HCT116 (cell line): Measurements from ENCODE around the gene COPS9. TPM values are rescaled to one million over a fixed set of nuclear protein-coding genes. Genes with fewer than 3 reads are reported as not detected.

Experiments used
- ATAC-seq: fragments of 200-7000 bp; cut with Tn5 transposase; 2 replicates; pipeline ENCODE4 v1.9.1; 2020; ENCODE audit warnings: mild to moderate bottlenecking, moderate library complexity
- BruUV-seq: library from RNA; stranded (reverse); fragments of 400-500 nt; replicated peaks from 2 replicates; lab custom pipeline; 2021; lab: Mats Ljungman, UMichigan
- CTCF ChIA-PET: fragments of 300-600 bp; sonication (Branson Sonifier 250); formaldehyde crosslinking; loops from one replicate; lab custom pipeline; 2021; ENCODE audit warnings: antibody characterized with exemption; lab: Charles Lee
- POLR2A ChIA-PET: fragments of 300-600, 350-600 bp; sonication (Branson Sonifier 250); formaldehyde crosslinking; loops from one replicate; lab custom pipeline; 2021; ENCODE audit warnings: antibody characterized with exemption; lab: Charles Lee
- RAD21 ChIA-PET, 2 experiments: fragments of 300-600 bp; sonication (Branson Sonifier 250); formaldehyde crosslinking; loops; one replicate each; lab custom pipeline; 2023; ENCODE audit warnings: low total read pairs in 2 of 2; ENCODE audit not compliant: uncharacterized antibody in 2 of 2, unreplicated experiment in 2 of 2, low non-redundant PET in 1 of 2; lab: Charles Lee
- DNase-seq: peaks from one replicate; pipeline ENCODE4 v3.0.0-alpha.2; 2010; ENCODE audit warnings: low read depth, low spot score
- H2AFZ ChIP-seq: fragments of 200-600 bp; shearing (Covaris generic), sonication (generic); 2 replicates; pipeline ENCODE4 v1.6.1; 2017; ENCODE audit warnings: low read depth, mixed run types, mixed read lengths, antibody characterized with exemption, low read length; ENCODE audit not compliant: poor library complexity, severe bottlenecking
- H3K27ac ChIP-seq: 2 replicates; pipeline ENCODE4 v1.5.1; 2012; ENCODE audit warnings: low read depth, low read length
- H3K27me3 ChIP-seq: fragments of 200-600 bp; sonication (generic); 2 replicates; pipeline ENCODE4 v1.6.1; 2016; ENCODE audit warnings: mixed run types, low read length, mixed read lengths; ENCODE audit not compliant: insufficient read depth
- H3K36me3 ChIP-seq, 2 experiments: fragments of 200-500 bp in 1 of 2; fragments of 200-600 bp in 1 of 2; sonication (Bioruptor generic) in 1 of 2; sonication (generic) in 1 of 2; 2 replicates each; pipeline versions ENCODE4 v1.5.1 to v1.6.1; 2014 to 2016; ENCODE audit warnings: low read length in 2 of 2, inconsistent platforms in 1 of 2, mixed read lengths in 1 of 2, mixed run types in 1 of 2; ENCODE audit not compliant: insufficient read depth in 2 of 2, control insufficient read depth in 1 of 2
- H3K4me1 ChIP-seq, 2 experiments: fragments of 200-600 bp in 1 of 2; sonication (generic) in 1 of 2; 2 replicates each; pipeline versions ENCODE4 v1.5.1 to v1.6.1; 2012 to 2017; ENCODE audit warnings: low read length in 2 of 2, inconsistent platforms in 1 of 2, mild to moderate bottlenecking in 1 of 2, mixed read lengths in 1 of 2, mixed run types in 1 of 2, moderate library complexity in 1 of 2; ENCODE audit not compliant: insufficient read depth in 2 of 2, control insufficient read depth in 1 of 2
- H3K4me2 ChIP-seq: fragments of 200-600 bp; sonication (generic); 2 replicates; pipeline ENCODE4 v1.6.1; 2017; ENCODE audit warnings: mixed run types, low read length, mixed read lengths
- H3K4me3 ChIP-seq, 2 experiments: fragments of 200-600 bp in 1 of 2; sonication (generic) in 1 of 2; replicated peaks in 1 of 2; 2 replicates each; pipeline ENCODE4 v1.5.1; 2011 to 2016; ENCODE audit warnings: low read length in 2 of 2, control low read depth in 1 of 2, low read depth in 1 of 2, mild to moderate bottlenecking in 1 of 2, mixed read lengths in 1 of 2, mixed run types in 1 of 2
- H3K79me2 ChIP-seq: fragments of 200-600 bp; sonication (generic); 2 replicates; pipeline ENCODE4 v1.6.1; 2017; ENCODE audit warnings: mild to moderate bottlenecking, mixed run types, low read length, moderate library complexity, mixed read lengths; ENCODE audit not compliant: insufficient read depth
- H3K9ac ChIP-seq: fragments of 200-600 bp; sonication (generic); 2 replicates; pipeline ENCODE4 v1.6.1; 2016; ENCODE audit warnings: low read length, mixed read lengths
- H3K9me2 ChIP-seq: fragments of 200-600 bp; sonication (generic), shearing (Covaris generic); 2 replicates; pipeline ENCODE4 v1.6.1; 2017; ENCODE audit warnings: mixed run types, mild to moderate bottlenecking, moderate library complexity; ENCODE audit not compliant: insufficient read depth
- H3K9me3 ChIP-seq, 2 experiments: fragments of 200-500 bp in 1 of 2; fragments of 200-600 bp in 1 of 2; sonication (Bioruptor generic) in 1 of 2; sonication (generic) in 1 of 2; 2 replicates each; pipeline ENCODE4 v1.6.1; 2014 to 2017; ENCODE audit warnings: low read length in 2 of 2, mixed read lengths in 2 of 2, inconsistent platforms in 1 of 2, low read depth in 1 of 2, mild to moderate bottlenecking in 1 of 2, mixed run types in 1 of 2, moderate library complexity in 1 of 2; ENCODE audit not compliant: control insufficient read depth in 1 of 2, insufficient read depth in 1 of 2
- H4K20me1 ChIP-seq: fragments of 200-600 bp; sonication (generic), shearing (Covaris generic); 2 replicates; pipeline ENCODE4 v1.6.1; 2017; ENCODE audit warnings: mixed run types, mild to moderate bottlenecking, moderate library complexity; ENCODE audit not compliant: insufficient read depth
- EGR1 ChIP-seq: IDR thresholded peaks from 2 replicates; pipeline ENCODE4 v1.6.1; 2012; ENCODE audit warnings: low read depth
- ELF1 ChIP-seq: IDR thresholded peaks from 2 replicates; pipeline ENCODE4 v1.6.1; 2012; ENCODE audit warnings: low read depth, borderline replicate concordance
- POLR2A ChIP-seq: IDR thresholded peaks from 2 replicates; pipeline ENCODE4 v1.7.0; 2011; ENCODE audit warnings: borderline replicate concordance; ENCODE audit not compliant: insufficient read depth, insufficient read length; ENCODE audit errors: extremely low read depth
- POLR2AphosphoS5 ChIP-seq: IDR thresholded peaks from 2 replicates; pipeline ENCODE4 v1.6.1; 2011; ENCODE audit warnings: mild to moderate bottlenecking, low read depth, low read length, moderate library complexity
- RAD21 ChIP-seq: IDR thresholded peaks from 2 replicates; pipeline ENCODE4 v1.6.1; 2012; ENCODE audit warnings: low read depth, mild to moderate bottlenecking
- REST ChIP-seq: IDR thresholded peaks from 2 replicates; pipeline ENCODE4 v1.6.1; 2012; ENCODE audit warnings: low read depth
- TCF7L2 ChIP-seq: IDR thresholded peaks from 2 replicates; pipeline ENCODE4 v1.7.0; 2011; ENCODE audit warnings: borderline replicate concordance, inconsistent platforms; ENCODE audit not compliant: insufficient read depth, insufficient read length; ENCODE audit errors: extremely low read depth
- ZFX ChIP-seq: fragments of 450-650 bp; IDR thresholded peaks from 2 replicates; pipeline ENCODE4 v1.6.1; 2017
- intact Hi-C: fragments of 100-400 bp; cut with micrococcal nuclease; formaldehyde crosslinking; loops from 2 replicates; pipeline ENCODE4 v1.10.0; 2022
- total RNA-seq: library from RNA; stranded (reverse); gene quantifications from one replicate; pipeline ENCODE4 v1.2.1, GENCODE V29; 2021; ENCODE audit not compliant: unreplicated experiment
- TF ChIP-seq, protein P1 (sequence below), 3 experiments: fragments of 200-600 bp in 1 of 3; sonication (generic) in 1 of 3; IDR thresholded peaks in 2 of 3; conservative IDR thresholded peaks in 1 of 3; 2 replicates each; pipeline ENCODE4 v1.5.1; 2012 to 2017; ENCODE audit warnings: low read depth in 2 of 3, low read length in 2 of 3, antibody characterized with exemption in 1 of 3, borderline replicate concordance in 1 of 3, control low read depth in 1 of 3, mild to moderate bottlenecking in 1 of 3, mixed read lengths in 1 of 3, mixed run types in 1 of 3, moderate library complexity in 1 of 3; ENCODE audit not compliant: insufficient read depth in 1 of 3

Gene COPS9
- total RNA-seq, 1 experiment from 2014 or later: 111 TPM

GRCh38 chr2:240121190-240121589, 14.9 kb downstream of the COPS9 start:
- H3K9me3 ChIP-seq: no peaks in the 10 kb centered on the region
- no TSS peak for BruUV-seq
- TF ChIP-seq ZFX: no peak
- no peak for TF ChIP-seq TCF7L2
- TF ChIP-seq POLR2AphosphoS5: no peak
- no peak for TF ChIP-seq REST
- TF ChIP-seq POLR2A: no peak
- TF ChIP-seq RAD21: no peak
- TF ChIP-seq ELF1: no peak
- TF ChIP-seq EGR1: no peak
- TF ChIP-seq, protein P1, sequence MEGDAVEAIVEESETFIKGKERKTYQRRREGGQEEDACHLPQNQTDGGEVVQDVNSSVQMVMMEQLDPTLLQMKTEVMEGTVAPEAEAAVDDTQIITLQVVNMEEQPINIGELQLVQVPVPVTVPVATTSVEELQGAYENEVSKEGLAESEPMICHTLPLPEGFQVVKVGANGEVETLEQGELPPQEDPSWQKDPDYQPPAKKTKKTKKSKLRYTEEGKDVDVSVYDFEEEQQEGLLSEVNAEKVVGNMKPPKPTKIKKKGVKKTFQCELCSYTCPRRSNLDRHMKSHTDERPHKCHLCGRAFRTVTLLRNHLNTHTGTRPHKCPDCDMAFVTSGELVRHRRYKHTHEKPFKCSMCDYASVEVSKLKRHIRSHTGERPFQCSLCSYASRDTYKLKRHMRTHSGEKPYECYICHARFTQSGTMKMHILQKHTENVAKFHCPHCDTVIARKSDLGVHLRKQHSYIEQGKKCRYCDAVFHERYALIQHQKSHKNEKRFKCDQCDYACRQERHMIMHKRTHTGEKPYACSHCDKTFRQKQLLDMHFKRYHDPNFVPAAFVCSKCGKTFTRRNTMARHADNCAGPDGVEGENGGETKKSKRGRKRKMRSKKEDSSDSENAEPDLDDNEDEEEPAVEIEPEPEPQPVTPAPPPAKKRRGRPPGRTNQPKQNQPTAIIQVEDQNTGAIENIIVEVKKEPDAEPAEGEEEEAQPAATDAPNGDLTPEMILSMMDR (IDR thresholded peaks at IDR 0.05 in 2 of 3, conservative IDR thresholded peaks at IDR 0.05 in 1 of 3; ENCODE audit: borderline replicate concordance in 1 of 3, insufficient read depth in 1 of 3, low read depth in 2 of 3, low read length in 2 of 3): no peak
- intact Hi-C loops: no loop called here
- H3K27me3 ChIP-seq: no peaks in the 10 kb centered on the region; the same call in 1 of the 2 replicates
- no peak overlapping the region for H3K9ac ChIP-seq
- H3K4me1 ChIP-seq: no peaks in the 10 kb centered on the region
- no peak overlapping the region for H3K4me3 ChIP-seq
- no peaks in the 10 kb centered on the region for H3K79me2 ChIP-seq
- ChIA-PET CTCF (no interaction called here), RAD21 (no interaction called here), POLR2A (no interaction called here)
- H4K20me1 ChIP-seq: no peaks in the 10 kb centered on the region
- H3K9me2 ChIP-seq: no peaks in the 10 kb centered on the region
- DNase-seq (no peak), ATAC-seq (no peak)
- no peak overlapping the region for H3K27ac ChIP-seq
- no peak overlapping the region for H2AFZ ChIP-seq
- H3K4me2 ChIP-seq: no peak overlapping the region
- H3K36me3 ChIP-seq: no peaks in the 10 kb centered on the region
